ENCODE data around the gene TMCO4.

TMCO4 gene

GRCh38 chr1:19695772-19696171 lies 103.9 kb downstream of the TMCO4 start:
- Histone ChIP-seq H3K9ac (no peak overlapping the region), H3K27ac (no peak overlapping the region), H3K27me3 (ENCODE audit: insufficient read depth, low read depth) (no peaks in the 10 kb centered on the region), H3K4me3 (IDR thresholded peaks at IDR 0.05; ENCODE audit: insufficient read depth, low read depth, low read length) (no peak overlapping the region), H3K4me1 (ENCODE audit: low read depth, poor library complexity, severe bottlenecking) (peaks cover 5% of the 10 kb centered on the region), H3K4me2 (no peak overlapping the region), H3K79me2 (ENCODE audit: insufficient read depth, low read depth) (no peaks in the 10 kb centered on the region), H4K20me1 (ENCODE audit: insufficient read depth) (no peaks in the 10 kb centered on the region), H2AFZ (ENCODE audit: low read depth) (no peak overlapping the region), H3K36me3 (ENCODE audit: insufficient read depth) (no peaks in the 10 kb centered on the region)
- no peak for TF ChIP-seq CTCF (conservative IDR thresholded peaks at IDR 0.05; ENCODE audit: low read depth, low read length)

GRCh38 chr1:19694298-19694697 lies 105.4 kb downstream of the TMCO4 start:
- Histone ChIP-seq H2AFZ (ENCODE audit: low read depth) (no peak overlapping the region), H3K79me2 (ENCODE audit: insufficient read depth, low read depth) (no peaks in the 10 kb centered on the region), H3K4me1 (ENCODE audit: low read depth, poor library complexity, severe bottlenecking) (peaks cover 19% of the 10 kb centered on the region), H3K36me3 (ENCODE audit: insufficient read depth) (no peaks in the 10 kb centered on the region), H3K27me3 (ENCODE audit: insufficient read depth, low read depth) (no peaks in the 10 kb centered on the region), H4K20me1 (ENCODE audit: insufficient read depth) (no peaks in the 10 kb centered on the region), H3K4me3 (IDR thresholded peaks at IDR 0.05; ENCODE audit: insufficient read depth, low read depth, low read length) (no peak overlapping the region), H3K9ac (no peak overlapping the region), H3K27ac (no peak overlapping the region), H3K4me2 (no peak overlapping the region)
- TF ChIP-seq CTCF (conservative IDR thresholded peaks at IDR 0.05; ENCODE audit: low read depth, low read length) = no peak

GRCh38 chr1:19690342-19690741 lies 109.4 kb downstream of the TMCO4 start:
- TF ChIP-seq CTCF (conservative IDR thresholded peaks at IDR 0.05; ENCODE audit: low read depth, low read length) = no peak
- H3K27me3 ChIP-seq (ENCODE audit: insufficient read depth, low read depth) = no peaks in the 10 kb centered on the region
- H3K79me2 ChIP-seq (ENCODE audit: insufficient read depth, low read depth) = no peaks in the 10 kb centered on the region
- no peaks in the 10 kb centered on the region for H3K36me3 ChIP-seq (ENCODE audit: insufficient read depth)
- no peak overlapping the region for H3K9ac ChIP-seq
- no peaks in the 10 kb centered on the region for H4K20me1 ChIP-seq (ENCODE audit: insufficient read depth)
- no peak overlapping the region for H3K4me3 ChIP-seq (IDR thresholded peaks at IDR 0.05; ENCODE audit: insufficient read depth, low read depth, low read length)
- H3K27ac ChIP-seq = peak overlapping the region; percentile 28; the same call in 1 of the 2 replicates
- H3K4me1 ChIP-seq (ENCODE audit: low read depth, poor library complexity, severe bottlenecking) = peaks cover 20% of the 10 kb centered on the region
- H2AFZ ChIP-seq (ENCODE audit: low read depth) = no peak overlapping the region
- peak overlapping the region; percentile 36; the same call in 1 of the 2 replicates for H3K4me2 ChIP-seq

GRCh38 chr1:19689856-19690255 lies 109.9 kb downstream of the TMCO4 start:
- no peaks in the 10 kb centered on the region for H3K27me3 ChIP-seq (ENCODE audit: insufficient read depth, low read depth)
- peaks cover 20% of the 10 kb centered on the region for H3K4me1 ChIP-seq (ENCODE audit: low read depth, poor library complexity, severe bottlenecking)
- H3K4me2 ChIP-seq = peak overlapping the region; percentile 36; the same call in 1 of the 2 replicates
- TF ChIP-seq CTCF (conservative IDR thresholded peaks at IDR 0.05; ENCODE audit: low read depth, low read length) = no peak
- no peak overlapping the region for H3K9ac ChIP-seq
- H3K27ac ChIP-seq = peak overlapping the region; percentile 28; the same call in 1 of the 2 replicates
- no peaks in the 10 kb centered on the region for H3K79me2 ChIP-seq (ENCODE audit: insufficient read depth, low read depth)
- H4K20me1 ChIP-seq (ENCODE audit: insufficient read depth) = no peaks in the 10 kb centered on the region
- H2AFZ ChIP-seq (ENCODE audit: low read depth) = no peak overlapping the region
- no peak overlapping the region for H3K4me3 ChIP-seq (IDR thresholded peaks at IDR 0.05; ENCODE audit: insufficient read depth, low read depth, low read length)
- H3K36me3 ChIP-seq (ENCODE audit: insufficient read depth) = no peaks in the 10 kb centered on the region
